Measurements from ENCODE around the gene ELF4. TPM values are rescaled to one million over a fixed set of nuclear protein-coding genes. Genes with fewer than 3 reads are reported as not detected.

ELF4 gene
- total RNA-seq (2021), result 0.59 and 0.81 TPM in 2 replicates
- long read RNA-seq, partial matches to known transcripts, result 0 of 1 reads
- long read RNA-seq, other reads (novel, unspliced or antisense), result 1 of 1 reads

GRCh38 chrX:130110379-130111219 is at the start of gene ELF4:
Gene ELF4 (minus strand): TSS chrX:130110497. CDS start chrX:130081330, 29,167 bp downstream.
- H3K79me1 ChIP-seq (ENCODE audit: insufficient read depth, low read depth, low read length, poor library complexity, severe bottlenecking), result no peaks in the 10 kb centered on the region
- no peak for DNase-seq
- no peak within 1 kb of the TSS for H2BK12ac ChIP-seq (ENCODE audit: insufficient read length, low read depth, low read length)
- no peak within 1 kb of the TSS for H4K8ac ChIP-seq (replicated peaks; ENCODE audit: insufficient read length, low read depth, low read length)
- H3K23ac ChIP-seq (ENCODE audit: insufficient read length, low read depth, low read length), result no peak within 1 kb of the TSS
- Mint-ChIP-seq H3K27me3 (ENCODE audit: low read depth) (peaks cover 76% of the 10 kb centered on the region), H3K4me3 (peak within 1 kb of the TSS; percentile 38 to 82), H3K27ac (no peak within 1 kb of the TSS), H3K4me1 (peaks cover 3 to 28% of the 10 kb centered on the region in 2 experiments), H3K9me3 (peaks cover 0 to 64% of the 10 kb centered on the region in 2 experiments; a peak in 3 of 5 replicates), H3K36me3 (ENCODE audit: insufficient read depth in 1 of 3, low read depth in 3 of 3) (peaks cover 0 to 2% (median 0%) of the 10 kb centered on the region in 3 experiments; a peak in 1 of 7 replicates)
- no peak within 1 kb of the TSS for H2AFZ ChIP-seq (ENCODE audit: low read length)
- peaks cover 21% of the 10 kb centered on the region; the same call in 1 of the 2 replicates for H3K27me3 ChIP-seq (ENCODE audit: insufficient read depth, low read length)
- no peak within 1 kb of the TSS for H3K27ac ChIP-seq (ENCODE audit: insufficient read length, low read depth, low read length)
- TF ChIP-seq CTCF (conservative IDR thresholded peaks at IDR 0.05), result no peak
- no peak within 1 kb of the TSS for H3K4ac ChIP-seq (ENCODE audit: low read depth, low read length)
- H2BK120ac ChIP-seq (ENCODE audit: low read depth, low read length, poor library complexity, severe bottlenecking), result no peak within 1 kb of the TSS
- no peak within 1 kb of the TSS for H3K9ac ChIP-seq (ENCODE audit: extremely low read depth, insufficient read length, low read length)
- no peak within 1 kb of the TSS for H3K56ac ChIP-seq (ENCODE audit: insufficient read length, low read depth, low read length)
- H4K5ac ChIP-seq (ENCODE audit: insufficient read length, low read depth, low read length), result no peak within 1 kb of the TSS
- no peak within 1 kb of the TSS for H4K91ac ChIP-seq (ENCODE audit: insufficient read length, low read depth, low read length)
- H3K4me2 ChIP-seq (ENCODE audit: insufficient read depth, insufficient read length, low read length), result peak within 1 kb of the TSS; percentile 38
- H2AK5ac ChIP-seq (ENCODE audit: insufficient read length, low read length), result no peak within 1 kb of the TSS
- no peak within 1 kb of the TSS for H3K14ac ChIP-seq (ENCODE audit: insufficient read depth, low read length)
- H4K20me1 ChIP-seq (ENCODE audit: control insufficient read depth, insufficient read depth, insufficient read length), result no peaks in the 10 kb centered on the region
- no peak within 1 kb of the TSS for H2BK20ac ChIP-seq (ENCODE audit: low read depth, low read length, poor library complexity, severe bottlenecking)
- H3K23me2 ChIP-seq (ENCODE audit: insufficient read length, low read depth, low read length, poor library complexity, severe bottlenecking), result no peaks in the 10 kb centered on the region
- H3T11ph ChIP-seq (ENCODE audit: low read length), result no peak within 1 kb of the TSS
- H3K4me1 ChIP-seq (ENCODE audit: insufficient read depth, low read length), result no peaks in the 10 kb centered on the region
- peaks cover 20% of the 10 kb centered on the region for H3K9me3 ChIP-seq (ENCODE audit: control insufficient read depth, low read depth, low read length)
- H3K79me2 ChIP-seq (ENCODE audit: insufficient read depth, low read length), result no peaks in the 10 kb centered on the region
- WGBS (ENCODE audit: extremely low coverage, insufficient read length, low lambda C conversion rate), result no CpG with 5 or more reads among the region's 123 CpGs
- no peak within 1 kb of the TSS for H3K18ac ChIP-seq (ENCODE audit: insufficient read length, low read depth, low read length)
- H2BK15ac ChIP-seq (ENCODE audit: low read depth, low read length), result no peak within 1 kb of the TSS
- H2BK5ac ChIP-seq (ENCODE audit: insufficient read length, low read length), result no peak within 1 kb of the TSS

Data from H9 (cell line).